DND-41 (cell line): Measurements from ENCODE around the gene TEX30.

ENCODE experiments used
- ATAC-seq: fragments of 200-7000 bp; cut with Tn5 transposase; 3 replicates; pipeline ENCODE4 v1.9.1; 2021; ENCODE audit warnings: low read depth; ENCODE audit not compliant: insufficient read depth
- DNase-seq: peaks from one replicate; pipeline ENCODE4 v3.0.0-alpha.2; 2020
- H2AFZ ChIP-seq: 2 replicates; pipeline ENCODE4 v1.6.0; 2012; ENCODE audit warnings: low read depth, low read length
- H3K27ac ChIP-seq: 2 replicates; pipeline ENCODE4 v1.5.1; 2012; ENCODE audit warnings: low read length, inconsistent platforms
- H3K27me3 ChIP-seq: fragments of 200-600 bp; sonication (generic); 2 replicates; pipeline ENCODE4 v1.6.0; 2012; ENCODE audit warnings: low read length, mild to moderate bottlenecking, inconsistent platforms; ENCODE audit not compliant: insufficient read depth, poor library complexity
- H3K36me3 ChIP-seq: 2 replicates; pipeline ENCODE4 v1.5.1; 2012; ENCODE audit warnings: low read length, inconsistent platforms; ENCODE audit not compliant: insufficient read depth
- H3K4me1 ChIP-seq: 2 replicates; pipeline ENCODE4 v1.5.1; 2012; ENCODE audit warnings: mild to moderate bottlenecking, low read length; ENCODE audit not compliant: insufficient read depth
- H3K4me2 ChIP-seq: 2 replicates; pipeline ENCODE4 v1.6.0; 2012; ENCODE audit warnings: mild to moderate bottlenecking, moderate library complexity, low read length, inconsistent platforms; ENCODE audit not compliant: insufficient read depth
- H3K4me3 ChIP-seq, 2 experiments: fragments of 200-600 bp in 1 of 2; shearing (Covaris generic) in 1 of 2; 2 replicates each; pipeline ENCODE4 v1.5.1; 2012 to 2016; ENCODE audit warnings: inconsistent platforms in 2 of 2, low read length in 2 of 2, mild to moderate bottlenecking in 2 of 2, low read depth in 1 of 2, moderate library complexity in 1 of 2
- H3K79me2 ChIP-seq: 2 replicates; pipeline ENCODE4 v1.6.0; 2012; ENCODE audit warnings: low read length, inconsistent platforms; ENCODE audit not compliant: insufficient read depth
- H3K9ac ChIP-seq: 2 replicates; pipeline ENCODE4 v1.6.0; 2012; ENCODE audit warnings: low read depth, mild to moderate bottlenecking, inconsistent platforms, low read length, moderate library complexity
- H3K9me3 ChIP-seq: 2 replicates; pipeline ENCODE4 v1.5.1; 2012; ENCODE audit warnings: low read length, moderate library complexity, mild to moderate bottlenecking, inconsistent platforms; ENCODE audit not compliant: insufficient read depth, severe bottlenecking
- H4K20me1 ChIP-seq: 2 replicates; pipeline ENCODE4 v1.6.0; 2012; ENCODE audit warnings: low read length; ENCODE audit not compliant: insufficient read depth
- CTCF ChIP-seq: IDR thresholded peaks from 2 replicates; pipeline ENCODE4 v1.5.1; 2012; ENCODE audit warnings: borderline replicate concordance, low read length, moderate library complexity, mild to moderate bottlenecking; ENCODE audit not compliant: poor library complexity, severe bottlenecking; ENCODE audit errors: extremely low read depth
- EZH2 ChIP-seq: IDR thresholded peaks from 3 replicates; pipeline ENCODE4 v1.6.1; 2012; ENCODE audit warnings: borderline replicate concordance, low read depth, mild to moderate bottlenecking, moderate library complexity, low read length, inconsistent platforms; ENCODE audit not compliant: severe bottlenecking

Gene TEX30

GRCh38 chr13:102718746-102719145, 54.8 kb downstream of the TEX30 start:
- Histone ChIP-seq H3K4me2 (no peak overlapping the region), H3K4me3 (no peak overlapping the region), H3K36me3 (no peaks in the 10 kb centered on the region), H3K4me1 (no peaks in the 10 kb centered on the region), H3K9me3 (no peaks in the 10 kb centered on the region), H4K20me1 (no peaks in the 10 kb centered on the region), H3K27ac (no peak overlapping the region), H2AFZ (no peak overlapping the region), H3K79me2 (no peaks in the 10 kb centered on the region), H3K9ac (no peak overlapping the region), H3K27me3 (no peaks in the 10 kb centered on the region)
- TF ChIP-seq CTCF (no peak), EZH2 (no peak)
- DNase-seq (no peak), ATAC-seq (no peak)
